Measurements from ENCODE around the gene DNMBP. TPM values are rescaled to one million over a fixed set of nuclear protein-coding genes. Genes with fewer than 3 reads are reported as not detected.
"Not testable (repeated sequence)": the region's sequence is repeated elsewhere in the genome, so short reads cannot be mapped to it uniquely, and the experiment has no call there.

DNMBP gene
- total and polyA plus RNA-seq, 2 experiments from 2014 or later = 13.9 to 18.2 TPM

DNA sequence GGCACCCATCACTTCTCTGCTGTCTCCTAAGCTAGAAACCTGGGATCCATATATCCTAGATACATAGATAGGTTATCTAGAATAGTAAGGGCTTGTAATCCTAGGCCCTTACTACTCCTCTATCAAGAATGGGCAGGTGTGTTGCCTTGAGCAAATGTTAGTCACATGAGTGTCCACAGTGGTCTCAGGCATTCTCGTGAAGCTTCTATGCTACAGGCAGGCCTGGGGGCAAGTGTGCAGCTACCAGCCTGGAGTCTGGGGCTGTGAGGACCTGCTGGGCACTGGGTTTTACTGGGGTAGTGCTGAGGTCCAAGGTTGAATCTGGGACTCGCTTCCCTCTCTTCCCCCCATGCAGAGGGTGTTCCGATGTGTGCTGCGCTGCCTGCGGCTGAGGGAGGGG lies 135.9 kb downstream of the DNMBP start:
- Histone ChIP-seq H3K27me3 (no peaks in the 10 kb centered on the region), H3K36me3 (replicated peaks; ENCODE audit: insufficient read depth, low read depth) (no peaks in the 10 kb centered on the region), H3K9me3 (ENCODE audit: low read depth) (no peaks in the 10 kb centered on the region), H3K79me2 (no peaks in the 10 kb centered on the region), H2AFZ (no peak overlapping the region), H3K27ac (no peak overlapping the region), H3K4me3 (no peak overlapping the region), H3K4me1 (ENCODE audit: insufficient read depth) (peaks cover 5% of the 10 kb centered on the region), H4K20me1 (ENCODE audit: insufficient read depth, poor library complexity, severe bottlenecking) (no peaks in the 10 kb centered on the region), H3K4me2 (no peak overlapping the region), H3K9me2 (replicated peaks; ENCODE audit: insufficient read depth) (no peaks in the 10 kb centered on the region)
- DNase-seq (ENCODE audit: low spot score) = no peak
- WGBS (ENCODE audit: low lambda C conversion rate, missing lambda C conversion rate) = 97% methylated on average over 5 of the region's 5 CpGs
- TF ChIP-seq EZH2phosphoT487 (IDR thresholded peaks at IDR 0.05; ENCODE audit: low read depth, severe bottlenecking, unreplicated experiment) = no peak
- no peak for TF ChIP-seq EZH2 (IDR thresholded peaks at IDR 0.05; ENCODE audit: borderline replicate concordance)

DNA sequence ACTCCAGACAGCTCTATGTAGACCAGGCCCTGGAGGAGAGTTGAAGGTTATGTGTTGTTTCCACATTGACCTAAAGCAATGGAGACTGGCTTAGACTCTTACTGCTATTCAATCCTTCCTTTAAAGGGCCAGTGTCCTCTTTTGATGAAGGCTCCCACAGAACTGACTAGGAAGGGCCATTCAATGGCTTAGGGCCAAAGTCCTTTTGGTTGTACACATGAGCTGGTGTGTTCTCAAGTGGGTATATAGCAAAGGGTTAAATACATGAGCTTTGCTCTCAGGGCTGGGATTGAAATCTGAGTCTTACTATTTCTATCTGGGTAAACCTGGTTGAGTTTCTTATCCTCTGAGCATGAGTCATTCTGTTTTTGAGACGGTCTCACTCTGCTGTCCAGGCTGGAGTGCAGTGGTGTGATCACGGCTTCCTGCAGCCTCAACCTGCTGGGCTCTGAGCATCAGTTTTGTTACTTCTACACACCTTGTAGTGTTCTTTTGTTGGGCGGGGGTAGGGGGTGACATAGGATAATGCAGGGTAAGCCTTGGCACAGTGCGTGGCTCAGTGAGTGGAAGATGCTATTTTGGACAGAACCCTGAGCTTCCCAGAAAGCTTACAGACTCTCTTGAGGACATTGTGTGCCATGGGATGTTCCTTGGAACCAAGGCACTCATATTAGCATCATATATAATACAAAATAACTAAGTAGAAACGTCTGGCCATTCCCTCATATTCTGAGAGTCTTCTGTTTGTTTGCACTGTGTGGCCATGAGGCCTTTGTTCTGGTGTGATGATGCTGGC lies 137.2 kb downstream of the DNMBP start:
- peak; percentile 66 for DNase-seq (ENCODE audit: low spot score)
- Histone ChIP-seq H3K27ac (peak overlapping the region; percentile 67), H3K27me3 (no peaks in the 10 kb centered on the region), H3K4me2 (no peak overlapping the region), H3K4me3 (no peak overlapping the region), H3K9me2 (replicated peaks; ENCODE audit: insufficient read depth) (no peaks in the 10 kb centered on the region), H3K79me2 (no peaks in the 10 kb centered on the region), H3K4me1 (ENCODE audit: insufficient read depth) (peaks cover 10% of the 10 kb centered on the region), H2AFZ (no peak overlapping the region), H3K36me3 (replicated peaks; ENCODE audit: insufficient read depth, low read depth) (no peaks in the 10 kb centered on the region), H4K20me1 (ENCODE audit: insufficient read depth, poor library complexity, severe bottlenecking) (no peaks in the 10 kb centered on the region), H3K9me3 (ENCODE audit: low read depth) (no peaks in the 10 kb centered on the region)
- 53% methylated on average over 5 of the region's 5 CpGs for WGBS (ENCODE audit: low lambda C conversion rate, missing lambda C conversion rate)
- TF ChIP-seq EZH2phosphoT487 (IDR thresholded peaks at IDR 0.05; ENCODE audit: low read depth, severe bottlenecking, unreplicated experiment) = no peak
- TF ChIP-seq, protein P1, sequence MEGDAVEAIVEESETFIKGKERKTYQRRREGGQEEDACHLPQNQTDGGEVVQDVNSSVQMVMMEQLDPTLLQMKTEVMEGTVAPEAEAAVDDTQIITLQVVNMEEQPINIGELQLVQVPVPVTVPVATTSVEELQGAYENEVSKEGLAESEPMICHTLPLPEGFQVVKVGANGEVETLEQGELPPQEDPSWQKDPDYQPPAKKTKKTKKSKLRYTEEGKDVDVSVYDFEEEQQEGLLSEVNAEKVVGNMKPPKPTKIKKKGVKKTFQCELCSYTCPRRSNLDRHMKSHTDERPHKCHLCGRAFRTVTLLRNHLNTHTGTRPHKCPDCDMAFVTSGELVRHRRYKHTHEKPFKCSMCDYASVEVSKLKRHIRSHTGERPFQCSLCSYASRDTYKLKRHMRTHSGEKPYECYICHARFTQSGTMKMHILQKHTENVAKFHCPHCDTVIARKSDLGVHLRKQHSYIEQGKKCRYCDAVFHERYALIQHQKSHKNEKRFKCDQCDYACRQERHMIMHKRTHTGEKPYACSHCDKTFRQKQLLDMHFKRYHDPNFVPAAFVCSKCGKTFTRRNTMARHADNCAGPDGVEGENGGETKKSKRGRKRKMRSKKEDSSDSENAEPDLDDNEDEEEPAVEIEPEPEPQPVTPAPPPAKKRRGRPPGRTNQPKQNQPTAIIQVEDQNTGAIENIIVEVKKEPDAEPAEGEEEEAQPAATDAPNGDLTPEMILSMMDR (IDR thresholded peaks at IDR 0.05; ENCODE audit: poor library complexity) = no peak
- no peak for TF ChIP-seq EZH2 (IDR thresholded peaks at IDR 0.05; ENCODE audit: borderline replicate concordance)

GRCh38 chr10:99870123-99870730 lies 139.5 kb downstream of the DNMBP start:
- Histone ChIP-seq H3K27ac (no peak overlapping the region), H3K9me2 (replicated peaks; ENCODE audit: insufficient read depth) (no peaks in the 10 kb centered on the region), H3K27me3 (no peaks in the 10 kb centered on the region), H3K4me3 (no peak overlapping the region), H3K9me3 (ENCODE audit: low read depth) (no peaks in the 10 kb centered on the region), H3K4me1 (ENCODE audit: insufficient read depth) (peaks cover 10% of the 10 kb centered on the region), H3K4me2 (no peak overlapping the region), H3K79me2 (no peaks in the 10 kb centered on the region), H4K20me1 (ENCODE audit: insufficient read depth, poor library complexity, severe bottlenecking) (no peaks in the 10 kb centered on the region), H2AFZ (no peak overlapping the region), H3K36me3 (replicated peaks; ENCODE audit: insufficient read depth, low read depth) (no peaks in the 10 kb centered on the region)
- no peak for DNase-seq (ENCODE audit: low spot score)
- 94% methylated on average over 8 of the region's 8 CpGs for WGBS (ENCODE audit: low lambda C conversion rate, missing lambda C conversion rate)
- TF ChIP-seq EZH2phosphoT487 (IDR thresholded peaks at IDR 0.05; ENCODE audit: low read depth, severe bottlenecking, unreplicated experiment) (no peak), EZH2 (IDR thresholded peaks at IDR 0.05; ENCODE audit: borderline replicate concordance) (no peak)
- TF ChIP-seq, protein P1 (IDR thresholded peaks at IDR 0.05; ENCODE audit: poor library complexity) = no peak

GRCh38 chr10:99869581-99870122 lies 140.1 kb downstream of the DNMBP start:
- H3K27ac ChIP-seq = no peak overlapping the region
- H3K4me2 ChIP-seq = no peak overlapping the region
- H3K4me1 ChIP-seq (ENCODE audit: insufficient read depth) = peaks cover 10% of the 10 kb centered on the region
- no peaks in the 10 kb centered on the region for H4K20me1 ChIP-seq (ENCODE audit: insufficient read depth, poor library complexity, severe bottlenecking)
- H3K27me3 ChIP-seq = no peaks in the 10 kb centered on the region
- no peak overlapping the region for H2AFZ ChIP-seq
- DNase-seq (ENCODE audit: low spot score) = no peak
- TF ChIP-seq EZH2 (IDR thresholded peaks at IDR 0.05; ENCODE audit: borderline replicate concordance) (no peak), EZH2phosphoT487 (IDR thresholded peaks at IDR 0.05; ENCODE audit: low read depth, severe bottlenecking, unreplicated experiment) (no peak)
- TF ChIP-seq, protein P1 (IDR thresholded peaks at IDR 0.05; ENCODE audit: poor library complexity) = no peak
- no peaks in the 10 kb centered on the region for H3K36me3 ChIP-seq (replicated peaks; ENCODE audit: insufficient read depth, low read depth)
- WGBS (ENCODE audit: low lambda C conversion rate, missing lambda C conversion rate) = 84% methylated on average over 9 of the region's 9 CpGs
- H3K4me3 ChIP-seq = no peak overlapping the region
- no peaks in the 10 kb centered on the region for H3K79me2 ChIP-seq
- no peaks in the 10 kb centered on the region for H3K9me2 ChIP-seq (replicated peaks; ENCODE audit: insufficient read depth)
- H3K9me3 ChIP-seq (ENCODE audit: low read depth) = no peaks in the 10 kb centered on the region

DNA sequence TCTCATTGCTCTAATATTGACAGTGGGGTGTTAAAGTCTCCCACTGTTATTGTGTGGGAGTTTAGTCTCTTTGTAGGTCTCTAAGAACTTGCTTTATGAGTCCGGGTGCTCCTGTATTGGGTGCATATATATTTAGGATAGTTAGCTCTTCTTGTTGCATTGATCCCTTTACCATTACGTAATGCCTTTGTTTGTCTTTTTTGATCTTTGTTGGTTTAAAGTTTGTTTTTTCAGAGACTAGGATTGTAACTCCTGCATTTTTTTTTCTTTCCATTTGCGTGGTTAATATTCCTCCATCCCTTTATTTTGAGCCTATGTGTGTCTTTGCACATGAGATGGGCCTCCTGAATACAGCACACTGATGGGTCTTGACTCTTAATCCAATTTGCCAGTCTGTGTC lies 142.5 kb downstream of the DNMBP start:
- not testable (repeated sequence) for H4K20me1 ChIP-seq (ENCODE audit: insufficient read depth, poor library complexity, severe bottlenecking); H2AFZ ChIP-seq; H3K9me3 ChIP-seq (ENCODE audit: low read depth); H3K4me3 ChIP-seq; H3K27ac ChIP-seq; H3K79me2 ChIP-seq; DNase-seq (ENCODE audit: low spot score); H3K27me3 ChIP-seq; H3K4me1 ChIP-seq (ENCODE audit: insufficient read depth); H3K4me2 ChIP-seq; H3K36me3 ChIP-seq (replicated peaks; ENCODE audit: insufficient read depth, low read depth); H3K9me2 ChIP-seq (replicated peaks; ENCODE audit: insufficient read depth)
- WGBS (ENCODE audit: low lambda C conversion rate, missing lambda C conversion rate) = 90% methylated on average over 3 of the region's 3 CpGs

Measured in hepatocyte (in vitro differentiated cells).